Measurements from ENCODE around the gene KRTAP16-1.

KRTAP16-1 gene

DNA sequence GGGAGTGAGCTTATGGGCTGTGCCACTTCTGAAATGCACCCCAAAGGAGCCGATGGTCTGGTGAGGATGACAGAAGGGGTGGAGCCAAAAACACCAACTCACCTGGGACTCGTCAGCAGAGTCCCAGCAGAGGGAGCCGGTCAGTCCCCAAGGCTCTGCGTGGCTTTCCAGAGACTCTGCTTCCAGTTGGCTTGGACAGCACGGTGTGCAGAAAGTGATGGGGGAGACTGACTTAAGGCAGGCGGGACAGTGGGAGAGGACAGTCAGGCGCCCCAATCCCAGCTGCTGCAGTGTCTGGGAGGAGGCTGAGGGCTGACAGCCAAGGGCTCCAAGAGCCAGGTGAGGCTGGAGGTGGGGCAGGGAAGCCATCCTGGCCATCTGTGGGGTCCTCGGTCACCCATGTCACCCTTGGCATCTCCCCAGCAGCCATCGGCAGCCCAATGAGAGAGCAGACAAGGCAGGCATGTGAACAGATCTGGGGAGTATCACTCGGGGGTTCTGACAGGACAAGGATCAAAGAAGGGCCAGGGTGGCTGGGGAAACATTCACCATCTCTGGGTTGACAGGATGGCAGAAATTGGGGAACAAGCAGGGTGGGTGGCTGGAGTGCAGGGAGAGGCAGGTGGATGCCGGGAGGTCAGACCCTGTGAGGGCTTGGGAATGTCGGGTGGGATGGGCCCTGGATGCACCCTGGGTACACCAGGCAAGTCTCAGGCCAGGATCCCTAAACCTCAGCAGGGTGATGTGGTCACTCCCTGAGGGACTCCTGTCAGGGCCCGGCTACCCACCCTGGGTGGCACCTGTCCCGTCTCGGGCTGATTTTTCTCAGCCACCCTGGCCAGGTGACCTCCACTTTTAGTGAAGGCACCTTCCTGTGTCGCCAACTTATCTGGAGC is 15.3 kb upstream of the KRTAP16-1 start:
- TF ChIP-seq, protein P1, sequence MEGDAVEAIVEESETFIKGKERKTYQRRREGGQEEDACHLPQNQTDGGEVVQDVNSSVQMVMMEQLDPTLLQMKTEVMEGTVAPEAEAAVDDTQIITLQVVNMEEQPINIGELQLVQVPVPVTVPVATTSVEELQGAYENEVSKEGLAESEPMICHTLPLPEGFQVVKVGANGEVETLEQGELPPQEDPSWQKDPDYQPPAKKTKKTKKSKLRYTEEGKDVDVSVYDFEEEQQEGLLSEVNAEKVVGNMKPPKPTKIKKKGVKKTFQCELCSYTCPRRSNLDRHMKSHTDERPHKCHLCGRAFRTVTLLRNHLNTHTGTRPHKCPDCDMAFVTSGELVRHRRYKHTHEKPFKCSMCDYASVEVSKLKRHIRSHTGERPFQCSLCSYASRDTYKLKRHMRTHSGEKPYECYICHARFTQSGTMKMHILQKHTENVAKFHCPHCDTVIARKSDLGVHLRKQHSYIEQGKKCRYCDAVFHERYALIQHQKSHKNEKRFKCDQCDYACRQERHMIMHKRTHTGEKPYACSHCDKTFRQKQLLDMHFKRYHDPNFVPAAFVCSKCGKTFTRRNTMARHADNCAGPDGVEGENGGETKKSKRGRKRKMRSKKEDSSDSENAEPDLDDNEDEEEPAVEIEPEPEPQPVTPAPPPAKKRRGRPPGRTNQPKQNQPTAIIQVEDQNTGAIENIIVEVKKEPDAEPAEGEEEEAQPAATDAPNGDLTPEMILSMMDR (IDR thresholded peaks at IDR 0.05; ENCODE audit: insufficient read depth, low read depth, low read length, missing control alignments) = peak; percentile 67
- DNase-seq (ENCODE audit: low read depth) = peak; percentile 71
- H3K4me3 ChIP-seq (ENCODE audit: low read length) = no peak overlapping the region

- TF ChIP-seq, protein P1 (IDR thresholded peaks at IDR 0.05; ENCODE audit: insufficient read depth, low read depth, low read length, missing control alignments) = no peak
- H3K4me3 ChIP-seq (ENCODE audit: low read length) = no peak overlapping the region
- DNase-seq (ENCODE audit: low read depth) = no peak
These were observed 14.1 kb upstream of the KRTAP16-1 start for GRCh38 chr17:41322903-41323895.

DNA sequence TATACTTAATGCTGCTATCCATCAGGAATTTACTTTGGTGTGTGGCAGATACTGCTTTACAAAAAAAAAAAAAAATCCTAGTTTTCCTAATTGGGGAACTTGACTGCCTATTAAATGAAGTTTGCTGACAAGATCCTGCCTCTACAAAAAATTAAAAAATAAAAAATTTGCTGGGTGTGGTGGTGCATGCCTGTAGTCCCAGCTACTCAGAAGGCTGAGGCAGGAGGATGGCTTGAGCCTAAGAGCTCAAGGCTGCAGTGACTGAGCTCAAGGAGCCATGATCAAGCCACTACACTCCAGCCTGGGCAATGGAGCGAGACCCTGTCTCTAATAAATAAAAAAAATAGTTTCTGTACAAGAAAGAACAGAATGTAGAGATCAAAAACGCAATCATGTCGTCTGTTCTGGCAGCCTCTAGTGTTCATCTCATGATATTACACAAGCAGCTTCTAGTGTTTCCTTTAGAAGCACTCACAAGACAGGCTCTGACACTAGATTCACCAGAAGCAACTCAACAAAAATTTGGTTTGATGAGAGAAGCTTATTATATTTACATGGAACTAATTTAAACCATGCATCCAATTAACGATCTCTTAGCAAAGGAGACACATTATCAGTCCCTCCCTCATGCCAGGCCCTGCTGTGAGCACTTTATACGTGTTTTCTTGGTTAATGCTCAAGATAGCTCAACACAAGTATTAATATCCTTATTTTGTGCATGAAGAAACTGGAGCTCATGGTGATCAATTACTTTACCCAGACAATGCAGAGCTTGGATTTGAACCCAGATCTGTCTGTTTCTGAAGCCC is 13.2 kb upstream of the KRTAP16-1 start:
- no peak overlapping the region for H3K4me3 ChIP-seq (ENCODE audit: low read length)
- DNase-seq (ENCODE audit: low read depth) = peak; percentile 72
- TF ChIP-seq, protein P1 (IDR thresholded peaks at IDR 0.05; ENCODE audit: insufficient read depth, low read depth, low read length, missing control alignments) = peak; percentile 92

DNA sequence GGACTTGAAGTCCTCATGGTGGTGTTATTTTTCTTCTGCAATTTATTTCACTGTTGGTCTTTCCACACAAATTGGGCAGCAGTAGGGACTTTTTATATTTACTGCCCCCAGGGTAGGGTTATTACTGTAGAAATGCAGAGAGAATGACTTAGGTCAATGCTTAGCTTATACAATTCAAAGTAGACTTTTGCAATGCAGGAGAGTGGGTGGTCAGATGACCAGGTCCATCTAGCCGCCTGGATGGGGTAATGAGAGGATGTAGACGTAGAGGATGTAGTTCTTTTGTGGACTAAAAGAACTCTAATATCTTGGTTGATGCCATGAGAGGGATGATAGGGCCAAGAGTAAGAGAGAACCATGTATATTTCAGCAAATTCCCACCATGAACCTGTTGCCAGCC is 9.1 kb upstream of the KRTAP16-1 start:
- H3K4me3 ChIP-seq (ENCODE audit: low read length) = no peak overlapping the region
- TF ChIP-seq, protein P1 (IDR thresholded peaks at IDR 0.05; ENCODE audit: insufficient read depth, low read depth, low read length, missing control alignments) = no peak
- no peak for DNase-seq (ENCODE audit: low read depth)

DNA sequence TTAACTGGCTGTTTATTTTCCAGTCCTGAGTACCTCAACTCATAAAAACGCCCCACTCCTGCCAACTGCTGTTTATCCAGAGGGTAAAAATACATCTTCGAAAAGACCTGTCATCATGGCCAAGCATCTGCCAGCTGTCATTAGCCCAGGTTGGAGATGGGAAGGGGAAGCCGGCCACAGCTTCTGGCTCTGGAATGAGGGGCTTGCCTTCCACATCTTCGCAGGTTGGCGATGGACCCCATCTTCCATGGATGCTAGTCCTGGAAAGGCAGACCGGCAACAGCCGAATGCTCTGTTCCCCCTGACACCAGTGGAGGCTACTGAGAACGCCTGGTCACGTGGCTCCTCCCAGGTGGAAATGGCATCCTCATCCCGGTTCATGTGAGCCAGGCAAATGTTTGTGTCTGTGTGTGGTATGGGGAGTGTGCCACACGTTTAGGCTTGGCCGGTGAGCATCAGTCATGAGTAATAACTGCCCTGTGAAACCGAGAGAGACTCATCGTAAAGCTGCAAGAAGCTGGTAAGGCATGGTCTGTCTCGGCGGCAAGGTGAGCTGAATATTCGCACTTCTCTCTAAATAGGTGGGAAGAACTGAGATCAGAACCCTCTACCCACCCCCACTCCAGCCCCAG is 6.8 kb upstream of the KRTAP16-1 start:
- DNase-seq (ENCODE audit: low read depth) = peak; percentile 77
- TF ChIP-seq, protein P1 (IDR thresholded peaks at IDR 0.05; ENCODE audit: insufficient read depth, low read depth, low read length, missing control alignments) = no peak
- H3K4me3 ChIP-seq (ENCODE audit: low read length) = no peak overlapping the region
